K562 (cell line): ENCODE data around the gene CEP128. TPM values are rescaled to one million over a fixed set of nuclear protein-coding genes. Genes with fewer than 3 reads are reported as not detected.

Experiments
- ATAC-seq: fragments of 200-7000 bp; cut with Tn5 transposase; 3 replicates; pipeline ENCODE4 v1.9.1; 2020; ENCODE audit warnings: moderate library complexity
- BruUV-seq: library from RNA; stranded (reverse); fragments of 400-500 nt; replicated peaks from 2 replicates; lab custom pipeline; 2021; lab: Mats Ljungman, UMichigan
- CTCF ChIA-PET: fragments of 300-600 bp; formaldehyde crosslinking; extraction: SDS; loops from one replicate; lab custom pipeline; 2021; ENCODE audit warnings: low intra/inter-chr PET ratio; lab: Yijun Ruan, JAX
- POLR2A ChIA-PET: fragments of 300-600, 350-650 bp; sonication (Branson Sonifier 250); formaldehyde crosslinking; extraction: SDS; loops from one replicate; lab custom pipeline; 2021; ENCODE audit warnings: antibody characterized with exemption, inconsistent platforms; lab: Yijun Ruan, JAX
- DNase-seq, 4 experiments: peaks; one replicate each; pipeline versions ENCODE4 v3.0.0 to v3.0.0-alpha.2; 2011 to 2018; ENCODE audit warnings: low spot score in 3 of 4, mixed read lengths in 3 of 4; ENCODE audit errors: extremely low read depth in 1 of 4
- FAIRE-seq: peaks from 2 replicates; lab custom pipeline; 2011; peaks lifted over from hg19 to GRCh38; lab: Jason Lieb, UNC
- H2AFZ ChIP-seq: 2 replicates; pipeline ENCODE4 v1.6.0; 2011; ENCODE audit warnings: low read depth, low read length, control low read depth, inconsistent platforms
- H3K27ac ChIP-seq: fragments of 200-600 bp; 3 replicates; pipeline ENCODE4 v1.8.0; 2011; ENCODE audit warnings: low read depth, mild to moderate bottlenecking, control low read depth, inconsistent platforms, low read length, moderate library complexity, mixed read lengths; ENCODE audit errors: extremely low read depth
- H3K27me3 ChIP-seq, 2 experiments: fragments of 300-600 bp in 1 of 2; 2 replicates in 1 of 2; 3 replicates in 1 of 2; pipeline versions ENCODE4 v1.6.0 to v1.8.0; 2011; ENCODE audit warnings: inconsistent platforms in 2 of 2, low read length in 2 of 2, mild to moderate bottlenecking in 1 of 2, mixed read lengths in 1 of 2, moderate library complexity in 1 of 2; ENCODE audit not compliant: control insufficient read depth in 2 of 2, insufficient read depth in 2 of 2
- H3K36me3 ChIP-seq: fragments of 300-600 bp; 3 replicates; pipeline ENCODE4 v1.8.0; 2011; ENCODE audit warnings: mild to moderate bottlenecking, low read length, inconsistent platforms; ENCODE audit not compliant: control insufficient read depth, insufficient read depth
- H3K4me1 ChIP-seq, 2 experiments: fragments of 200-600 bp in 1 of 2; replicated peaks in 1 of 2; 2 replicates in 1 of 2; 3 replicates in 1 of 2; pipeline versions ENCODE4 v1.5.1 to v1.8.0; 2011; ENCODE audit warnings: inconsistent platforms in 2 of 2, low read length in 2 of 2, mild to moderate bottlenecking in 1 of 2, mixed read lengths in 1 of 2, moderate library complexity in 1 of 2; ENCODE audit not compliant: control insufficient read depth in 2 of 2, insufficient read depth in 2 of 2
- H3K4me2 ChIP-seq: 2 replicates; pipeline ENCODE4 v1.6.1; 2011; ENCODE audit warnings: low read length, control low read depth, inconsistent platforms, mixed read lengths; ENCODE audit not compliant: insufficient read depth
- H3K4me3 ChIP-seq: fragments of 200-600 bp; sonication (generic), shearing (Covaris generic); 2 replicates; pipeline ENCODE4 v1.5.1; 2016; ENCODE audit warnings: control low read depth, inconsistent platforms
- H3K79me2 ChIP-seq: fragments of 200-600 bp; 3 replicates; pipeline ENCODE4 v1.8.0; 2011; ENCODE audit warnings: low read length, inconsistent platforms; ENCODE audit not compliant: control insufficient read depth, insufficient read depth
- H3K9ac ChIP-seq, 2 experiments: 2 replicates each; pipeline versions ENCODE4 v1.6.0 to v1.6.1; 2011; ENCODE audit warnings: low read depth in 2 of 2, low read length in 2 of 2, control low read depth in 1 of 2, inconsistent platforms in 1 of 2, mild to moderate bottlenecking in 1 of 2, mixed read lengths in 1 of 2; ENCODE audit not compliant: insufficient read depth in 1 of 2
- H3K9me1 ChIP-seq: one replicate; pipeline ENCODE4 v1.6.0; 2011; ENCODE audit warnings: inconsistent platforms, mild to moderate bottlenecking, low read length, moderate library complexity; ENCODE audit not compliant: control insufficient read depth, insufficient read depth
- H3K9me3 ChIP-seq: replicated peaks from 2 replicates; pipeline ENCODE4 v1.5.1; 2011; ENCODE audit warnings: low read depth, low read length, inconsistent platforms; ENCODE audit not compliant: control insufficient read depth, insufficient read depth
- H4K20me1 ChIP-seq: replicated peaks from 2 replicates; pipeline ENCODE4 v1.6.1; 2011; ENCODE audit warnings: low read length, inconsistent platforms, mixed read lengths; ENCODE audit not compliant: control insufficient read depth, insufficient read depth
- CCNT2 ChIP-seq: IDR thresholded peaks from 2 replicates; pipeline ENCODE4 v1.6.1; 2011; ENCODE audit warnings: borderline replicate concordance, low read depth, mild to moderate bottlenecking, moderate library complexity, mixed read lengths, low read length; ENCODE audit not compliant: insufficient read length; ENCODE audit errors: extremely low read depth
- ESRRA ChIP-seq: fragments of 450-650 bp; IDR thresholded peaks from 2 replicates; pipeline ENCODE4 v1.6.1; 2014; ENCODE audit warnings: low read depth, mild to moderate bottlenecking, moderate library complexity, borderline replicate concordance
- ETV5 ChIP-seq: sonication (generic); formaldehyde crosslinking; IDR thresholded peaks from 2 replicates; pipeline ENCODE4 v1.4.0; 2020; ENCODE audit warnings: low read depth, mild to moderate bottlenecking, missing genetic modification reagents
- GATAD2B ChIP-seq: fragments of 450-650 bp; IDR thresholded peaks from 2 replicates; pipeline ENCODE4 v1.6.1; 2017; ENCODE audit warnings: mild to moderate bottlenecking, borderline replicate concordance
- HDAC3 ChIP-seq: fragments of 450-650 bp; IDR thresholded peaks from 2 replicates; pipeline ENCODE4 v1.6.1; 2018; ENCODE audit warnings: borderline replicate concordance, mild to moderate bottlenecking, moderate library complexity; ENCODE audit not compliant: partially characterized antibody
- HLTF ChIP-seq: fragments of 450-650 bp; IDR thresholded peaks from 2 replicates; pipeline ENCODE4 v1.6.1; 2016
- MAZ ChIP-seq, 2 experiments: fragments of 450-650 bp in 1 of 2; sonication (generic) in 1 of 2; formaldehyde crosslinking; IDR thresholded peaks in 1 of 2; conservative IDR thresholded peaks in 1 of 2; 2 replicates each; pipeline versions ENCODE4 v1.4.0 to v1.5.0; 2020; ENCODE audit warnings: mild to moderate bottlenecking in 1 of 2, missing genetic modification reagents in 1 of 2
- SAFB2 ChIP-seq: fragments of 200-400 bp; formaldehyde crosslinking; IDR thresholded peaks from 2 replicates; pipeline ENCODE4 v1.6.1; 2018; ENCODE audit warnings: borderline replicate concordance, low read length, low read depth, moderate library complexity; ENCODE audit not compliant: severe bottlenecking
- TAF9B ChIP-seq: fragments of 450-650 bp; IDR thresholded peaks from 2 replicates; pipeline ENCODE4 v1.6.1; 2018; ENCODE audit warnings: mild to moderate bottlenecking; ENCODE audit not compliant: partially characterized antibody
- ZNF436 ChIP-seq: fragments of 250-450, 450-650 bp; sonication (Bioruptor Pico); formaldehyde crosslinking; IDR thresholded peaks from 2 replicates; pipeline ENCODE4 v1.7.0; 2020; ENCODE audit warnings: mild to moderate bottlenecking
- WGBS: fragments of 100-300 bp; shearing (Covaris generic); methylation state at CpG from one replicate; pipeline ENCODE4 v1.1.6; 2016; ENCODE audit warnings: low coverage, mixed read lengths; ENCODE audit not compliant: insufficient coverage; ENCODE audit errors: missing lambda C conversion rate; 5-methylcytosine and 5-hydroxymethylcytosine counted together
- in situ Hi-C: fragments of 300-500 bp; cut with MboI; formaldehyde crosslinking; loops from 4 replicates; pipeline ENCODE4 v1.15.0; 2018; ENCODE audit warnings: inconsistent platforms, mixed read lengths
- intact Hi-C: fragments of 100-400 bp; cut with micrococcal nuclease; formaldehyde crosslinking; loops from 2 replicates; pipeline ENCODE4 v1.14.2; 2022
- polyA plus RNA-seq, 8 experiments: library from polyadenylated mRNA; depleted of rRNA in 4 of 8; stranded (reverse) in 5 of 8; unstranded in 3 of 8; fragments of >200 nt; fragmentation: Nextera tagmentation in 2 of 8; fragmentation: Illumina TruSeq in 1 of 8; extraction: Ambion mirVana in 2 of 8; extraction: Trizol in 1 of 8; gene quantifications; 2 replicates each; pipeline versions ENCODE4 v1.2.1 to v1.2.3, GENCODE V29; 2011 to 2014; ENCODE audit warnings: inconsistent platforms in 1 of 8, missing spikeins in 1 of 8
- total RNA-seq, 7 experiments: library from RNA; depleted of rRNA in 6 of 7; stranded (reverse); fragments of >200 nt in 6 of 7; fragmentation: Illumina TruSeq in 2 of 7; extraction: Trizol in 2 of 7; gene quantifications; 2 replicates each; pipeline versions ENCODE4 v1.2.1 to v1.2.3, GENCODE V29; 2011 to 2021; ENCODE audit warnings: low replicate concordance in 1 of 7
- TF ChIP-seq, protein P1 (sequence below): fragments of 450-650 bp; formaldehyde crosslinking; IDR thresholded peaks from 2 replicates; pipeline ENCODE4 v1.4.0; 2020; ENCODE audit warnings: mild to moderate bottlenecking, mixed read lengths
- TF ChIP-seq, protein P2 (sequence below), 2 experiments: IDR thresholded peaks in 1 of 2; conservative IDR thresholded peaks in 1 of 2; 2 replicates each; pipeline ENCODE4 v1.6.1; 2016; ENCODE audit warnings: low read depth in 2 of 2, mild to moderate bottlenecking in 1 of 2, missing compliant biosample characterization in 1 of 2, missing genetic modification characterization in 1 of 2, moderate library complexity in 1 of 2
- TF ChIP-seq, protein P3 (sequence below): fragments of 450-650 bp; conservative IDR thresholded peaks from 2 replicates; pipeline ENCODE4 v1.6.1; 2016; ENCODE audit warnings: missing genetic modification characterization, low read depth, mild to moderate bottlenecking, missing compliant biosample characterization, moderate library complexity

The CEP128 gene
- total and polyA plus RNA-seq, 9 of the 15 experiments (the other 6 are each of a cell fraction or from before 2014, with no cell fraction given), result 2.3 to 9.2 (median 4.6) TPM

DNA sequence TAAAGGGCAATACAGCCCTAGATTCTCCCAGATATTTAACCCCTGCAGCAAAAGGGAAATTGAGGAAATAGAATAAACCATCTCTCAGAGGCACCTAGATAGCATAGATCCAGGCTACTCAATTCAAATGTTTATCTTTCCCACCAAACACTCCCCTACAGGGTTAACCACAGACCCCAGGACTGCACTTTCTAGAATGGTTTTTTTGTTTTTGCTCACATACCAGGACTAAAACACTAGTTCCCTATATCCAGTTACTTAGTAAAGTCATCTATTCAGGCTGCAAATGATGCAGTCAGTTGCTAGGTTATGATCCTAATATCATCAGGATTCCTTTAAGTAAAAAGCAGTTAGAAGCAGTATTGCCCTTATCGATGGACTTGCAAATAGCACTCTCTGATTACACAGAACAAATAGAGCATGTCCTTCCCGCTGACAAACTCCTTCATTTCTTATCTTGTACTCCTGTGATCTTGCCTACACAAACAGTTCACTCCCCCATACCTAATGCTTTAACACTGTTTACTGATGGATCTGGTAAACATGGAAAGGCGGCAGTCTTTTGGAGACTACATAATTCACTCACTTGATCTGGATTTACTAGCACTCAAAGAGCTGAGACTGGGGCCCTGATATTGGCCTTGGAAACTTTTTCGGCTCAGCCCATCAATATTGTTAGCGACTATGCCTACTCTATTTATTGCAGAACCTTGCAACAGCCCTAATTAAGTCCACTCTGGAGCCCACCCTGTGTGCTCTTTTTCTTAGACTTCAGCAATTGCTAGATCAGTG is 473.0 kb downstream of the CEP128 start:
- no peak overlapping the region for H3K4me2 ChIP-seq
- H3K4me1 ChIP-seq, result no peaks in the 10 kb centered on the region
- H3K79me2 ChIP-seq, result no peaks in the 10 kb centered on the region
- H3K27ac ChIP-seq, result no peak overlapping the region
- no peaks in the 10 kb centered on the region for H3K9me3 ChIP-seq
- H3K9ac ChIP-seq, result no peak overlapping the region
- TF ChIP-seq, protein P1, sequence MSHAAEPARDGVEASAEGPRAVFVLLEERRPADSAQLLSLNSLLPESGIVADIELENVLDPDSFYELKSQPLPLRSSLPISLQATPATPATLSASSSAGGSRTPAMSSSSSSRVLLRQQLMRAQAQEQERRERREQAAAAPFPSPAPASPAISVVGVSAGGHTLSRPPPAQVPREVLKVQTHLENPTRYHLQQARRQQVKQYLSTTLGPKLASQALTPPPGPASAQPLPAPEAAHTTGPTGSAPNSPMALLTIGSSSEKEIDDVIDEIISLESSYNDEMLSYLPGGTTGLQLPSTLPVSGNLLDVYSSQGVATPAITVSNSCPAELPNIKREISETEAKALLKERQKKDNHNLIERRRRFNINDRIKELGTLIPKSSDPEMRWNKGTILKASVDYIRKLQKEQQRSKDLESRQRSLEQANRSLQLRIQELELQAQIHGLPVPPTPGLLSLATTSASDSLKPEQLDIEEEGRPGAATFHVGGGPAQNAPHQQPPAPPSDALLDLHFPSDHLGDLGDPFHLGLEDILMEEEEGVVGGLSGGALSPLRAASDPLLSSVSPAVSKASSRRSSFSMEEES (CRISPR knock-in tag), result no peak
- TF ChIP-seq, protein P2, sequence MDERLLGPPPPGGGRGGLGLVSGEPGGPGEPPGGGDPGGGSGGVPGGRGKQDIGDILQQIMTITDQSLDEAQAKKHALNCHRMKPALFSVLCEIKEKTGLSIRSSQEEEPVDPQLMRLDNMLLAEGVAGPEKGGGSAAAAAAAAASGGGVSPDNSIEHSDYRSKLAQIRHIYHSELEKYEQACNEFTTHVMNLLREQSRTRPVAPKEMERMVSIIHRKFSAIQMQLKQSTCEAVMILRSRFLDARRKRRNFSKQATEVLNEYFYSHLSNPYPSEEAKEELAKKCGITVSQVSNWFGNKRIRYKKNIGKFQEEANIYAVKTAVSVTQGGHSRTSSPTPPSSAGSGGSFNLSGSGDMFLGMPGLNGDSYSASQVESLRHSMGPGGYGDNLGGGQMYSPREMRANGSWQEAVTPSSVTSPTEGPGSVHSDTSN (CRISPR knock-in tag; IDR thresholded peaks at IDR 0.05; ENCODE audit: low read depth), result no peak
- TF ChIP-seq, protein P2 (tag; conservative IDR thresholded peaks at IDR 0.05; ENCODE audit: low read depth), result no peak
- TF ChIP-seq CCNT2 (no peak), HDAC3 (no peak), ETV5 (CRISPR knock-in tag) (no peak), TAF9B (no peak), ZNF436 (no peak), ESRRA (no peak), GATAD2B (no peak), HLTF (no peak), MAZ (CRISPR knock-in tag; conservative IDR thresholded peaks at IDR 0.05 in 1 of 2, IDR thresholded peaks at IDR 0.05 in 1 of 2) (no peak), SAFB2 (no peak)
- TF ChIP-seq, protein P3, sequence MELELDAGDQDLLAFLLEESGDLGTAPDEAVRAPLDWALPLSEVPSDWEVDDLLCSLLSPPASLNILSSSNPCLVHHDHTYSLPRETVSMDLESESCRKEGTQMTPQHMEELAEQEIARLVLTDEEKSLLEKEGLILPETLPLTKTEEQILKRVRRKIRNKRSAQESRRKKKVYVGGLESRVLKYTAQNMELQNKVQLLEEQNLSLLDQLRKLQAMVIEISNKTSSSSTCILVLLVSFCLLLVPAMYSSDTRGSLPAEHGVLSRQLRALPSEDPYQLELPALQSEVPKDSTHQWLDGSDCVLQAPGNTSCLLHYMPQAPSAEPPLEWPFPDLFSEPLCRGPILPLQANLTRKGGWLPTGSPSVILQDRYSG, result no peak
- TF ChIP-seq, all 486 proteins: peak for 0
- no peak for FAIRE-seq
- POLR2A ChIA-PET, result no interaction called here
- no peaks in the 10 kb centered on the region for H4K20me1 ChIP-seq
- CTCF ChIA-PET, result no interaction called here
- no peak for DNase-seq
- no peak overlapping the region for H3K4me3 ChIP-seq
- BruUV-seq, result no TSS peak
- 2% methylated on average over 5 of the region's 5 CpGs for WGBS
- intact Hi-C loops, result no loop called here
- no peak for ATAC-seq
- H3K36me3 ChIP-seq, result no peaks in the 10 kb centered on the region
- in situ Hi-C loops, result no loop called here
- H3K9me1 ChIP-seq, result no peaks in the 10 kb centered on the region
- H2AFZ ChIP-seq, result no peak overlapping the region
- H3K27me3 ChIP-seq, result no peaks in the 10 kb centered on the region
